A549 (cell line): ENCODE data around the gene CNKSR2. TPM values are rescaled to one million over a fixed set of nuclear protein-coding genes. Genes with fewer than 3 reads are reported as not detected.

Experiments
- ATAC-seq, 2 experiments: fragments of 200-7000 bp in 1 of 2; fragments of >200 bp in 1 of 2; cut with Nextera tagmentation in 1 of 2; cut with Tn5 transposase in 1 of 2; 3 replicates each; pipeline versions ENCODE4 v1.8.0 to v1.9.1; 2018 to 2020; ENCODE audit warnings: mild to moderate bottlenecking in 1 of 2, moderate library complexity in 1 of 2
- CTCF ChIA-PET: fragments of 300-600 bp; sonication (Branson Sonifier 250); formaldehyde crosslinking; extraction: SDS; loops from one replicate; lab custom pipeline; 2021; ENCODE audit warnings: antibody characterized with exemption, inconsistent platforms; lab: Yijun Ruan, JAX
- POLR2A ChIA-PET: fragments of 350-600 bp; formaldehyde crosslinking; extraction: SDS; loops from one replicate; lab custom pipeline; 2021; ENCODE audit warnings: antibody characterized with exemption, inconsistent platforms; lab: Yijun Ruan, JAX
- DNase-seq, 2 experiments: peaks; one replicate each; pipeline versions ENCODE4 v3.0.0 to v3.0.0-alpha.2; 2011 to 2016; ENCODE audit warnings: low read depth in 1 of 2, low spot score in 1 of 2
- FAIRE-seq: peaks from 2 replicates; lab custom pipeline; 2011; peaks lifted over from hg19 to GRCh38; lab: Jason Lieb, UNC
- H3K27ac ChIP-seq, 2 experiments: fragments of >200 bp; sonication (Bioruptor Twin); formaldehyde crosslinking; 3 replicates each; pipeline ENCODE4 v1.5.1; 2016 to 2017
- H3K4me1 ChIP-seq: fragments of >200 bp; sonication (Bioruptor Twin); formaldehyde crosslinking; 3 replicates; pipeline ENCODE4 v1.6.1; 2016
- H3K4me2 ChIP-seq: fragments of >200 bp; sonication (Bioruptor Twin); formaldehyde crosslinking; 3 replicates; pipeline ENCODE4 v1.6.1; 2016
- H3K4me3 ChIP-seq: fragments of >200 bp; sonication (Bioruptor Twin); formaldehyde crosslinking; 3 replicates; pipeline ENCODE4 v1.5.1; 2016
- H3K9me3 ChIP-seq: fragments of >200 bp; sonication (Bioruptor Twin); formaldehyde crosslinking; 3 replicates; pipeline ENCODE4 v1.6.1; 2016
- BCL3 ChIP-seq: fragments of >200 bp; sonication (Bioruptor Twin); formaldehyde crosslinking; IDR thresholded peaks from 3 replicates; pipeline ENCODE4 v1.6.1; 2016
- CBX2 ChIP-seq: fragments of 200-600 bp; sonication (generic); IDR thresholded peaks from 2 replicates; pipeline ENCODE4 v1.6.1; 2016; ENCODE audit warnings: low read depth, mild to moderate bottlenecking, borderline replicate concordance
- CHD4 ChIP-seq: fragments of 200-600 bp; sonication (generic); IDR thresholded peaks from 2 replicates; pipeline ENCODE4 v1.6.1; 2016; ENCODE audit warnings: antibody characterized with exemption, mild to moderate bottlenecking, borderline replicate concordance
- CTCF ChIP-seq: fragments of >200 bp; sonication (Bioruptor Twin); formaldehyde crosslinking; IDR thresholded peaks from 3 replicates; pipeline ENCODE4 v1.5.1; 2016
- EP300 ChIP-seq, 2 experiments: fragments of >200 bp; sonication (Bioruptor Twin); formaldehyde crosslinking; IDR thresholded peaks; 2 replicates in 1 of 2; 3 replicates in 1 of 2; pipeline ENCODE4 v1.6.1; 2016 to 2017
- FOSB ChIP-seq: fragments of 250-450 bp; sonication (Bioruptor Pico); IDR thresholded peaks from 2 replicates; pipeline ENCODE4 v1.5.0; 2020; ENCODE audit warnings: mild to moderate bottlenecking, moderate library complexity
- FOXS1 ChIP-seq: fragments of 250-450 bp; sonication (Bioruptor Pico); IDR thresholded peaks from 2 replicates; pipeline ENCODE4 v1.5.0; 2020; ENCODE audit warnings: mild to moderate bottlenecking, moderate library complexity
- HEYL ChIP-seq: fragments of 250-450 bp; sonication (Bioruptor Pico); IDR thresholded peaks from 2 replicates; pipeline ENCODE4 v1.8.0; 2021; ENCODE audit warnings: mild to moderate bottlenecking, moderate library complexity
- JUN ChIP-seq, 2 experiments: fragments of >200 bp; sonication (Bioruptor Twin); formaldehyde crosslinking; IDR thresholded peaks; 2 replicates in 1 of 2; 3 replicates in 1 of 2; pipeline ENCODE4 v1.6.1; 2016 to 2017
- JUNB ChIP-seq: fragments of >200 bp; sonication (Bioruptor Twin); formaldehyde crosslinking; IDR thresholded peaks from 2 replicates; pipeline ENCODE4 v1.6.1; 2016
- KDM1A ChIP-seq: fragments of 200-600 bp; sonication (generic); IDR thresholded peaks from 2 replicates; pipeline ENCODE4 v1.6.1; 2016; ENCODE audit warnings: low read depth, mild to moderate bottlenecking
- MAFK ChIP-seq: fragments of 450-650 bp; IDR thresholded peaks from 2 replicates; pipeline ENCODE4 v1.6.1; 2014; ENCODE audit not compliant: partially characterized antibody
- NFE2L2 ChIP-seq: fragments of 150-350 bp; conservative IDR thresholded peaks from 2 replicates; pipeline ENCODE4 v1.6.1; 2014; ENCODE audit warnings: low read length
- PBX3 ChIP-seq: IDR thresholded peaks from 2 replicates; pipeline ENCODE4 v1.6.1; 2012
- POLR2A ChIP-seq: IDR thresholded peaks from 2 replicates; pipeline ENCODE4 v1.6.1; 2012; ENCODE audit warnings: mild to moderate bottlenecking, low read length
- POLR2AphosphoS2 ChIP-seq: conservative IDR thresholded peaks from 2 replicates; pipeline ENCODE4 v1.6.1; 2012; ENCODE audit warnings: low read length, improper control_type of control experiment, inconsistent platforms
- RARB ChIP-seq: fragments of 250-450 bp; sonication (Bioruptor Pico); IDR thresholded peaks from 2 replicates; pipeline ENCODE4 v1.8.0; 2021; ENCODE audit warnings: mild to moderate bottlenecking, moderate library complexity
- RNF2 ChIP-seq: fragments of 200-600 bp; sonication (generic); IDR thresholded peaks from 2 replicates; pipeline ENCODE4 v1.6.1; 2016; ENCODE audit warnings: low read depth, mild to moderate bottlenecking, antibody characterized with exemption, moderate library complexity, borderline replicate concordance
- SMC3 ChIP-seq: fragments of >200 bp; sonication (Bioruptor Twin); formaldehyde crosslinking; IDR thresholded peaks from 3 replicates; pipeline ENCODE4 v1.6.1; 2018; ENCODE audit warnings: inconsistent platforms
- SREBF2 ChIP-seq: fragments of 450-650 bp; IDR thresholded peaks from 2 replicates; pipeline ENCODE4 v1.6.1; 2014; ENCODE audit warnings: mild to moderate bottlenecking, moderate library complexity
- TFCP2L1 ChIP-seq: fragments of 250-450 bp; sonication (Bioruptor Pico); IDR thresholded peaks from 2 replicates; pipeline ENCODE4 v1.5.0; 2021; ENCODE audit warnings: mild to moderate bottlenecking
- ZFP36 ChIP-seq: fragments of 450-650 bp; IDR thresholded peaks from 2 replicates; pipeline ENCODE4 v1.6.1; 2014; ENCODE audit warnings: borderline replicate concordance; ENCODE audit not compliant: partially characterized antibody
- WGBS: methylation state at CpG from one replicate; pipeline ENCODE4 v1.1.6; 2017; ENCODE audit errors: missing lambda C conversion rate; 5-methylcytosine and 5-hydroxymethylcytosine counted together
- polyA plus RNA-seq, 4 experiments: library from polyadenylated mRNA; depleted of rRNA in 3 of 4; stranded (reverse); fragments of >200 nt; fragmentation: RNase III in 1 of 4; extraction: RNeasy Plus Mini Kit Qiagen cat#74134 plus additional on column Dnase treatment in 1 of 4; gene quantifications; 2 replicates in 3 of 4; 3 replicates in 1 of 4; pipeline ENCODE4 v1.2.3, GENCODE V29; 2011 to 2017
- TF ChIP-seq, protein P1 (sequence below): IDR thresholded peaks from 2 replicates; pipeline ENCODE4 v1.6.1; 2012; ENCODE audit warnings: low read depth, borderline replicate concordance
- TF ChIP-seq, protein P2 (sequence below): fragments of >200 bp; sonication (Bioruptor Twin); formaldehyde crosslinking; IDR thresholded peaks from 2 replicates; pipeline ENCODE4 v1.6.1; 2016
- TF ChIP-seq, protein P3 (sequence below): fragments of 450-650 bp; IDR thresholded peaks from 2 replicates; pipeline ENCODE4 v1.6.1; 2014; ENCODE audit warnings: antibody characterized with exemption
- TF ChIP-seq, protein P4 (sequence below): fragments of 150-350 bp; IDR thresholded peaks from 2 replicates; pipeline ENCODE4 v1.6.1; 2014; ENCODE audit warnings: low read depth, mild to moderate bottlenecking, low read length

CNKSR2 gene
- polyA plus RNA-seq, 2 of the 4 experiments (the other 2 are of a cell fraction) = 5.8 to 11.4 TPM

GRCh38 chrX:21606002-21606401 is 231.8 kb downstream of the CNKSR2 start:
- CTCF ChIA-PET = no interaction called here
- Histone ChIP-seq H3K9me3 (no peaks in the 10 kb centered on the region), H3K4me2 (no peak overlapping the region), H3K4me1 (no peaks in the 10 kb centered on the region), H3K27ac (no peak overlapping the region), H3K4me3 (no peak overlapping the region)
- no peak for ATAC-seq
- peak; percentile 87 for FAIRE-seq
- no peak for DNase-seq
- TF ChIP-seq FOXS1 = no peak
- no peak for TF ChIP-seq ZFP36
- TF ChIP-seq POLR2AphosphoS2 = no peak
- TF ChIP-seq PBX3 = no peak
- TF ChIP-seq TFCP2L1 (CRISPR knock-in tag) = no peak
- TF ChIP-seq MAFK = no peak
- TF ChIP-seq EP300 (IDR thresholded peaks at IDR 0.05) = no peak
- no peak for TF ChIP-seq JUNB
- TF ChIP-seq CBX2 = no peak
- no peak for TF ChIP-seq NFE2L2
- no peak for TF ChIP-seq SREBF2
- TF ChIP-seq, protein P1, sequence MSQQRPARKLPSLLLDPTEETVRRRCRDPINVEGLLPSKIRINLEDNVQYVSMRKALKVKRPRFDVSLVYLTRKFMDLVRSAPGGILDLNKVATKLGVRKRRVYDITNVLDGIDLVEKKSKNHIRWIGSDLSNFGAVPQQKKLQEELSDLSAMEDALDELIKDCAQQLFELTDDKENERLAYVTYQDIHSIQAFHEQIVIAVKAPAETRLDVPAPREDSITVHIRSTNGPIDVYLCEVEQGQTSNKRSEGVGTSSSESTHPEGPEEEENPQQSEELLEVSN = no peak
- TF ChIP-seq, protein P2, sequence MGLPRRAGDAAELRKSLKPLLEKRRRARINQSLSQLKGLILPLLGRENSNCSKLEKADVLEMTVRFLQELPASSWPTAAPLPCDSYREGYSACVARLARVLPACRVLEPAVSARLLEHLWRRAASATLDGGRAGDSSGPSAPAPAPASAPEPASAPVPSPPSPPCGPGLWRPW = no peak
- no peak for TF ChIP-seq CTCF
- TF ChIP-seq, protein P3, sequence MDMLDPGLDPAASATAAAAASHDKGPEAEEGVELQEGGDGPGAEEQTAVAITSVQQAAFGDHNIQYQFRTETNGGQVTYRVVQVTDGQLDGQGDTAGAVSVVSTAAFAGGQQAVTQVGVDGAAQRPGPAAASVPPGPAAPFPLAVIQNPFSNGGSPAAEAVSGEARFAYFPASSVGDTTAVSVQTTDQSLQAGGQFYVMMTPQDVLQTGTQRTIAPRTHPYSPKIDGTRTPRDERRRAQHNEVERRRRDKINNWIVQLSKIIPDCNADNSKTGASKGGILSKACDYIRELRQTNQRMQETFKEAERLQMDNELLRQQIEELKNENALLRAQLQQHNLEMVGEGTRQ = no peak
- no peak for TF ChIP-seq HEYL
- no peak for TF ChIP-seq JUN (IDR thresholded peaks at IDR 0.05)
- POLR2A ChIA-PET = no interaction called here

DNA sequence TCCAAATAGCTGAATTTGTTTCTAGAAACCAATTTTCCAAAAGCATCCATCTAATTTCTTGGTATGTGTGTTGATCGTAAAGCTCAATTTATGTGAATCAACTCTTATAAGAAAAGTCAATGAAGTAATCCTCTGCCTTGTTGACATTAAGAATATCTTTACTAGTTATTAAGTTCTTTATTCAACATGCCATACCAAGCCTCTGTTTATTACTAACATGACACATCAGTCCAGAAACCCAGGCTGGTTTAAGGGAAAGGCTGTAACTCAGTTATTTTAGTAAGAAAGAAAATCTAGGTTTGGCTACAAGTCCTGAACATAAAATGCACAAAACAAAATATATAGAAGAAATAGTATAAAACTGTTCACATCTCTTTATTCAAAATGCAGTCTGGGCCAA is 235.9 kb downstream of the CNKSR2 start:
- CTCF ChIA-PET = no interaction called here
- H3K4me1 ChIP-seq = no peaks in the 10 kb centered on the region
- DNase-seq (no peak), ATAC-seq (no peak), FAIRE-seq (no peak)
- TF ChIP-seq RNF2 = no peak
- no peak for TF ChIP-seq NFE2L2
- no peak for TF ChIP-seq CBX2
- no peak for TF ChIP-seq POLR2A
- TF ChIP-seq EP300 (IDR thresholded peaks at IDR 0.05) = no peak
- no peak for TF ChIP-seq BCL3
- no peak for TF ChIP-seq KDM1A
- no peak for TF ChIP-seq RARB
- TF ChIP-seq, protein P4, sequence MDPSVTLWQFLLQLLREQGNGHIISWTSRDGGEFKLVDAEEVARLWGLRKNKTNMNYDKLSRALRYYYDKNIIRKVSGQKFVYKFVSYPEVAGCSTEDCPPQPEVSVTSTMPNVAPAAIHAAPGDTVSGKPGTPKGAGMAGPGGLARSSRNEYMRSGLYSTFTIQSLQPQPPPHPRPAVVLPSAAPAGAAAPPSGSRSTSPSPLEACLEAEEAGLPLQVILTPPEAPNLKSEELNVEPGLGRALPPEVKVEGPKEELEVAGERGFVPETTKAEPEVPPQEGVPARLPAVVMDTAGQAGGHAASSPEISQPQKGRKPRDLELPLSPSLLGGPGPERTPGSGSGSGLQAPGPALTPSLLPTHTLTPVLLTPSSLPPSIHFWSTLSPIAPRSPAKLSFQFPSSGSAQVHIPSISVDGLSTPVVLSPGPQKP = no peak
- TF ChIP-seq CHD4 = no peak
- no peak for TF ChIP-seq CTCF
- no peak for TF ChIP-seq ZFP36
- no peak for TF ChIP-seq SMC3
- no peak for TF ChIP-seq FOSB (CRISPR knock-in tag)
- no peaks in the 10 kb centered on the region for H3K9me3 ChIP-seq
- POLR2A ChIA-PET = no interaction called here
- H3K4me2 ChIP-seq = no peak overlapping the region
- H3K4me3 ChIP-seq = no peak overlapping the region
- no peak overlapping the region for H3K27ac ChIP-seq
- 94% methylated on average over 1 of the region's 1 CpG for WGBS
